GM12878 (cell line): ENCODE measurements around the gene RAB4B. TPM values are rescaled to one million over a fixed set of nuclear protein-coding genes. Genes with fewer than 3 reads are reported as not detected.
"Not testable (repeated sequence)": the region's sequence is repeated elsewhere in the genome, so short reads cannot be mapped to it uniquely, and the experiment has no call there.

Experiments used
- ATAC-seq: fragments of 200-7000 bp; cut with Tn5 transposase; 3 replicates; pipeline ENCODE4 v1.9.1; 2020; ENCODE audit warnings: mild to moderate bottlenecking, moderate library complexity
- BruUV-seq: library from RNA; stranded (reverse); fragments of 400-500 nt; replicated peaks from 2 replicates; lab custom pipeline; 2021; lab: Mats Ljungman, UMichigan
- CTCF ChIA-PET: fragments of 300-600 bp; sonication (Branson Sonifier 250); formaldehyde crosslinking; extraction: SDS; loops from one replicate; lab custom pipeline; 2021; ENCODE audit warnings: inconsistent platforms; lab: Yijun Ruan, JAX
- POLR2A ChIA-PET: fragments of 350-600 bp; formaldehyde crosslinking; extraction: SDS; loops from one replicate; lab custom pipeline; 2021; ENCODE audit warnings: inconsistent platforms; lab: Charles Lee
- RAD21 ChIA-PET: fragments of 300-600 bp; sonication (Branson Sonifier 250); formaldehyde crosslinking; loops from one replicate; lab custom pipeline; 2023; ENCODE audit warnings: antibody characterized with exemption; ENCODE audit not compliant: unreplicated experiment; lab: Charles Lee
- SMC1A ChIA-PET: fragments of 300-600 bp; sonication (Branson Sonifier 250); formaldehyde crosslinking; loops from one replicate; lab custom pipeline; 2023; ENCODE audit not compliant: unreplicated experiment, uncharacterized antibody; lab: Charles Lee
- DNase-seq: peaks from one replicate; pipeline ENCODE4 v3.0.0-alpha.2; 2011; ENCODE audit warnings: low read depth, low spot score
- FAIRE-seq: peaks from 3 replicates; lab custom pipeline; 2011; peaks lifted over from hg19 to GRCh38; lab: Jason Lieb, UNC
- H2AFZ ChIP-seq: 2 replicates; pipeline ENCODE4 v1.6.0; 2011; ENCODE audit warnings: low read depth, low read length, control low read depth; ENCODE audit not compliant: control insufficient read depth
- H3K27ac ChIP-seq: 2 replicates; pipeline ENCODE4 v1.5.1; 2011; ENCODE audit warnings: control low read depth; ENCODE audit not compliant: control insufficient read depth, insufficient read depth
- H3K27me3 ChIP-seq, 2 experiments: replicated peaks in 1 of 2; 2 replicates each; pipeline versions ENCODE4 v1.6.0 to v1.6.1; 2011; ENCODE audit warnings: low read length in 1 of 2; ENCODE audit not compliant: control insufficient read depth in 2 of 2, insufficient read depth in 2 of 2
- H3K36me3 ChIP-seq, 2 experiments: 2 replicates each; pipeline ENCODE4 v1.5.1; 2011; ENCODE audit warnings: low read length in 1 of 2; ENCODE audit not compliant: control insufficient read depth in 2 of 2, insufficient read depth in 2 of 2
- H3K4me1 ChIP-seq: 2 replicates; pipeline ENCODE4 v1.6.1; 2011; ENCODE audit warnings: mild to moderate bottlenecking, low read length, moderate library complexity, mixed read lengths; ENCODE audit not compliant: control insufficient read depth, insufficient read depth
- H3K4me2 ChIP-seq: 2 replicates; pipeline ENCODE4 v1.6.0; 2011; ENCODE audit warnings: control low read depth; ENCODE audit not compliant: control insufficient read depth, insufficient read depth
- H3K4me3 ChIP-seq: fragments of 200-600 bp; sonication (generic); 2 replicates; pipeline ENCODE4 v1.5.1; 2016
- H3K79me2 ChIP-seq: 2 replicates; pipeline ENCODE4 v1.6.0; 2011; ENCODE audit warnings: low read length; ENCODE audit not compliant: control insufficient read depth, insufficient read depth
- H3K9ac ChIP-seq: 2 replicates; pipeline ENCODE4 v1.8.0; 2011; ENCODE audit warnings: low read length, control low read depth, mixed read lengths; ENCODE audit not compliant: control insufficient read depth, insufficient read depth
- H3K9me3 ChIP-seq: replicated peaks from 3 replicates; pipeline ENCODE4 v1.5.1; 2011; ENCODE audit warnings: mild to moderate bottlenecking, low read length; ENCODE audit not compliant: control insufficient read depth, insufficient read depth
- H4K20me1 ChIP-seq: 2 replicates; pipeline ENCODE4 v1.6.0; 2011; ENCODE audit not compliant: control insufficient read depth, insufficient read depth
- WGBS: methylation state at CpG from one replicate; pipeline ENCODE4 v1.1.6; 2016; ENCODE audit warnings: low lambda C conversion rate; ENCODE audit not compliant: insufficient replicate concordance, insufficient coverage; ENCODE audit errors: missing lambda C conversion rate; 5-methylcytosine and 5-hydroxymethylcytosine counted together
- in situ Hi-C: fragments of 300-500 bp; cut with MboI; formaldehyde crosslinking; loops from 9 replicates; pipeline ENCODE4 v1.14.3; 2018; ENCODE audit warnings: mixed read lengths
- intact Hi-C: fragments of 100-400 bp; cut with micrococcal nuclease; formaldehyde crosslinking; loops from one replicate; pipeline ENCODE4 v1.14.2; 2022; ENCODE audit not compliant: unreplicated experiment
- polyA plus RNA-seq, 11 experiments: library from polyadenylated mRNA; depleted of rRNA in 4 of 11; unstranded in 6 of 11; stranded (reverse) in 5 of 11; fragments of >200 nt; fragmentation: Nextera tagmentation in 4 of 11; fragmentation: Illumina TruSeq in 1 of 11; extraction: Ambion mirVana in 4 of 11; extraction: Trizol in 1 of 11; gene quantifications; 1 replicate in 1 of 11; 2 replicates in 10 of 11; pipeline versions ENCODE4 v1.2.1 to v1.2.3, GENCODE V29; 2011 to 2016; ENCODE audit warnings: inconsistent platforms in 2 of 11, missing spikeins in 2 of 11, low read depth in 1 of 11
- total RNA-seq, 4 experiments: library from RNA; depleted of rRNA in 3 of 4; stranded (reverse); fragments of >200 nt in 3 of 4; fragmentation: Illumina TruSeq in 1 of 4; extraction: Trizol in 1 of 4; gene quantifications; 2 replicates each; pipeline versions ENCODE4 v1.2.1 to v1.2.3, GENCODE V29; 2013 to 2021

The RAB4B gene
- total and polyA plus RNA-seq, 10 of the 15 experiments (the other 5 are each of a cell fraction or from before 2014, with no cell fraction given), result 0.60 to 51.5 (median 27.7) TPM

DNA sequence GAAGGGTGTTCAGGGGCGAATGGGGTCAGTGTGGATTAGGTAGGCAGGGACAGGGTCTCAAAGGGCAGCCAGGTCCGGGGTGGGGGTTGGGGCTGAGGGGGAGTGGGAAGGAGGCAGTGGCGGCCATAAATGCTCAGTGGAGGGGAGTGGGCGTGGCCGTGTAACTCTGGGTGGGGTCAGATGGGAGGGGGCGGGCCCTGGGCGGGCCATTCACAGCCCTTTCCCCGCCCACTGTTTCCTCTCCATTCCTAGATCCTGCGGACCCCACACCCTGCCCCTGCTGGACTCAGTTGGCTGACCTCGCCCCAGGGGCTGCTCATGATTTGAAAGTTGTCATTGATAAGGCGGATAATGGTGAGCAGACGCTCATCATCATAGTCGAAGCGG is 48.3 kb downstream of the RAB4B start:
- DNase-seq, POLR2A ChIA-PET, SMC1A ChIA-PET, H2AFZ ChIP-seq, H3K36me3 ChIP-seq, BruUV-seq, FAIRE-seq, CTCF ChIA-PET, H3K9me3 ChIP-seq, H3K79me2 ChIP-seq, intact Hi-C loops, H3K9ac ChIP-seq, H3K4me1 ChIP-seq, ATAC-seq, H4K20me1 ChIP-seq, in situ Hi-C loops, H3K4me2 ChIP-seq, H3K27me3 ChIP-seq, H3K27ac ChIP-seq, H3K4me3 ChIP-seq, RAD21 ChIA-PET: not testable (repeated sequence)
- WGBS, result 97% methylated on average over 7 of the region's 14 CpGs

DNA sequence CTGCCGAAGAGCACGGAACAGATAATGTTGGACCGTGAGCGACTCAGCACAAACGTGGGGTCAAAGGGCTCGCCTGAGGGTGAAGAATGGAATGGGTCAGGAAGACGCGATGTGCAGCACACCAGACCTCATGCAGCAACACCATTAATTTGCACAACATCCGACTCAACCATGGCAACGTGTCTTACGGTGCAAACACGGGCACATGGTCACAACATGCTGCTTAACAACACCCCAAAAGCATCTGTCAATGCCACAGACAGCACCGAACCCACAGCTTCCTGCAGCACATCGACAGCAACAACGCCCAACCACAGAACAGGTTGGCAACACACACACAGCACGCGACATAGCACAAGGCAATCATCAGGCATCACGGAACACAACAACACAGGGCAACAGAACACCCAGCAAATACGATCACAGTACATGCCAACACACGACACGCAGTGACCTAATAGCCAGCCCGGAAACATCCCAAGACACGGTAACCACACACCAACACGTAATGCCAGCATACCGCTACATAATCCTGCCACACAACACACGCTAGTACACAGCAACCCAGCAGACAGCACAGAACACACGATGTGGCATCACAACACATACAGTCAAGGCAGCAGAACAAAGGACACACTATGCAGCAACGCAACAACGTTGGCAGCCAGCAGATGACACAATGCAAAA is 48.8 kb downstream of the RAB4B start:
- H3K36me3 ChIP-seq, RAD21 ChIA-PET, H3K27me3 ChIP-seq, H2AFZ ChIP-seq, H4K20me1 ChIP-seq, H3K9ac ChIP-seq, H3K4me3 ChIP-seq, intact Hi-C loops, ATAC-seq, DNase-seq, H3K4me2 ChIP-seq, in situ Hi-C loops, H3K9me3 ChIP-seq, H3K27ac ChIP-seq, FAIRE-seq, BruUV-seq, H3K4me1 ChIP-seq, H3K79me2 ChIP-seq, SMC1A ChIA-PET: not testable (repeated sequence)
- 77% methylated on average over 29 of the region's 29 CpGs for WGBS
- ChIA-PET POLR2A (interaction anchor here (0.6 kb wide), 1 partner anchor 129 kb away, joined by 3 read pairs; no protein-coding TSS in a partner anchor), CTCF (interaction anchor here (1.0 kb wide), 1 partner anchor 164 kb away, joined by 3 read pairs; no protein-coding TSS in a partner anchor)
